HepG2 (cell line): ENCODE data around the gene PAPPA2.

Experiments
- CREM ChIP-seq, 2 experiments: sonication (generic) in 1 of 2; formaldehyde crosslinking in 1 of 2; IDR thresholded peaks; 2 replicates each; pipeline versions ENCODE4 v1.4.0 to v1.6.1; 2016 to 2020; ENCODE audit warnings: antibody characterized with exemption in 1 of 2, mild to moderate bottlenecking in 1 of 2, missing genetic modification reagents in 1 of 2
- EZH2 ChIP-seq: conservative IDR thresholded peaks from 2 replicates; pipeline ENCODE4 v1.6.1; 2012; ENCODE audit warnings: mild to moderate bottlenecking, low read depth, low read length, moderate library complexity
- FOXA3 ChIP-seq: IDR thresholded peaks from 2 replicates; pipeline ENCODE4 v1.6.1; 2016; ENCODE audit warnings: missing genetic modification reagents, missing compliant biosample characterization
- POLR2AphosphoS2 ChIP-seq: IDR thresholded peaks from 2 replicates; pipeline ENCODE4 v1.6.1; 2011; ENCODE audit warnings: low read depth, low read length, improper control_type of control experiment
- POLR2G ChIP-seq: fragments of 200-400 bp; formaldehyde crosslinking; IDR thresholded peaks from 2 replicates; pipeline ENCODE4 v1.6.1; 2018; ENCODE audit warnings: mild to moderate bottlenecking, low read depth, low read length, moderate library complexity
- SIN3A ChIP-seq: IDR thresholded peaks from 2 replicates; pipeline ENCODE4 v1.6.1; 2011; ENCODE audit warnings: low read depth, mild to moderate bottlenecking, control low read depth, low read length, borderline replicate concordance
- SKIL ChIP-seq: sonication (generic); formaldehyde crosslinking; IDR thresholded peaks from 2 replicates; pipeline ENCODE4 v1.8.0; 2022; ENCODE audit warnings: missing genetic modification reagents, mild to moderate bottlenecking, moderate library complexity, borderline replicate concordance
- ZNF816 ChIP-seq: sonication (generic); formaldehyde crosslinking; IDR thresholded peaks from 2 replicates; pipeline ENCODE4 v1.8.0; 2022; ENCODE audit warnings: missing genetic modification reagents, mild to moderate bottlenecking, borderline replicate concordance

GRCh38 chr1:176880955-176881595, 418.1 kb downstream of the PAPPA2 start:
- TF ChIP-seq SIN3A (no peak), ZNF816 (no peak), FOXA3 (CRISPR knock-in tag) (no peak), CREM (IDR thresholded peaks at IDR 0.05) (no peak), CREM (CRISPR knock-in tag; IDR thresholded peaks at IDR 0.05) (no peak), SKIL (CRISPR knock-in tag) (no peak), POLR2AphosphoS2 (no peak), POLR2G (no peak), EZH2 (no peak)
